HG02973 (cell line): ENCODE measurements around the gene NCCRP1.

Experiments
- ATAC-seq: cut with Tn5 transposase; IDR thresholded peaks from one replicate; pipeline ENCODE4 v1.9.1; 2021; ENCODE audit warnings: moderate library complexity; ENCODE audit not compliant: unreplicated experiment

NCCRP1 gene, protein sequence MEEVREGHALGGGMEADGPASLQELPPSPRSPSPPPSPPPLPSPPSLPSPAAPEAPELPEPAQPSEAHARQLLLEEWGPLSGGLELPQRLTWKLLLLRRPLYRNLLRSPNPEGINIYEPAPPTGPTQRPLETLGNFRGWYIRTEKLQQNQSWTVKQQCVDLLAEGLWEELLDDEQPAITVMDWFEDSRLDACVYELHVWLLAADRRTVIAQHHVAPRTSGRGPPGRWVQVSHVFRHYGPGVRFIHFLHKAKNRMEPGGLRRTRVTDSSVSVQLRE

DNA sequence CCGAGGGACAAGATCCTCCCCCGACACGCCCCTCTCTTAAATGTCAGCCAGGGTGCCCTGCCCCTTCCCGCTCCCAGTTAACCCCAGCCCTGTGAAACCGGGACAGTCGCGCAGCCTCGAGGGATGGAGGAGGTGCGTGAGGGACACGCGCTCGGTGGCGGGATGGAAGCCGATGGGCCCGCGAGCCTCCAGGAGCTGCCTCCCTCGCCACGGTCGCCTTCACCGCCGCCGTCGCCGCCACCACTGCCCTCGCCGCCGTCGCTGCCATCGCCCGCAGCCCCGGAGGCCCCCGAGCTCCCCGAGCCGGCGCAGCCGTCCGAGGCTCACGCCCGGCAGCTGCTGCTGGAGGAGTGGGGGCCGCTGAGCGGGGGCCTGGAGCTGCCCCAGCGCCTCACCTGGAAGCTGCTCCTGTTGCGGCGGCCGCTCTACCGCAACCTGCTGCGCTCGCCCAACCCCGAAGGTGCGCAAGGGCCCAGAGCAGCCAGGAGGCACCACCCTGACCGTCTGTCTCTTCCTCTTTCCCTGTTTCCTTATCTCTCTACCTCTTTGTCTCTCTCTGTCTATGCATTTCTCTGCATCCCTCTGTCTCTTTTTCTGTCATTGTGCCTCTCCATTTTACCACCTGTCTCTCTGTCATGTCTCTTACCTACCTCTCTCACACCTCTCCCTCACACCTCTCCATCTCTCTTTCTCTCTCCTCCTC is at the start of gene NCCRP1:
Gene NCCRP1, plus strand, starts transcription at position 105 of the 703 bp plus-strand sequence. Its CDS starts 19 bp downstream, at position 124.
- ATAC-seq, result no peak

DNA sequence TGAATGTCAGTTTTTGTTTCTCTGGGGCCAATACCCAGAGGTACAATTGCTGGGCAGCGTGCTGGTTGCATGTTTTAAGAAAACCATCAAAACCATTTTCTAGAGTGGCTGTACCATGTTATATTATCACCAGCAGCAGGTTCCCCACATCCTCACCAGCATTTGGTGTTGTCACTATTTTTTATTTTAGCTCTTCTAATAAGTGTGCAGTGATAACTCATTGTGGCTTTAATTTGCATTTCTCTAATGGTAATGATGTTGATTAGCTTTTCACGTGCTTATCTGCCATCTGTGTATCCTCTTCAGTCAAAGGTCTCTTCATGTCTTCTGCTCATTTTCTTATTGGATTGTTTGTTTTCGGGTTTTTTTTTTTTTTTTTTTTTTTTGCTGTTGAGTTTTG is 49.3 kb upstream of the NCCRP1 start:
- no peak for ATAC-seq

DNA sequence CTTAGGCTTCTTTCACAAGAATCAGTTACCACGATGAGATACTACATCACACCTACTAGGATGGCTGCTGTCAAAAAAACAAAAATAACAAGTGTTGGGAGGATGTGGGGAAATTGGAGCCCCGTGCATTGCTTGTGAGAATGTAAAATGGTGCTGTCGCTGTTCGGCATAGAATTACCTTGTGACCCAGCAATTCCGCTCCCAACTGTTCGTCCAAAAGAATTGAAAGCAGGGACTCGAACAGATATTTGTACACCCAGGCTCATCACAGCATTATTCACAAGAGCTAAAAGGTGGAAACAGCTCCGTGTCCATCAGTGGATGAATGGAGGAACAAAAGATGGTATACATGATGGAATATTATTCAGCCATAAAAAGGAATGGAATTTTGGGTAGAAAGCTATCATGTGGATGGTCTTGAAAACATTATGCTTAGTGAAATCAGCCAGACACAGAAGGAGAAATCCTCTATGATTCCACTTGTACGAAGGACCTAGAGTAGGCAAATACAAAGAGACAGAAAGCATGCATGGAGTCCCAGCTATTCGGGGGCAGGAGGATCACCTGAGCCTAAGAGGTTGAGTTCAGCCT is 47.7 kb upstream of the NCCRP1 start:
- no peak for ATAC-seq

DNA sequence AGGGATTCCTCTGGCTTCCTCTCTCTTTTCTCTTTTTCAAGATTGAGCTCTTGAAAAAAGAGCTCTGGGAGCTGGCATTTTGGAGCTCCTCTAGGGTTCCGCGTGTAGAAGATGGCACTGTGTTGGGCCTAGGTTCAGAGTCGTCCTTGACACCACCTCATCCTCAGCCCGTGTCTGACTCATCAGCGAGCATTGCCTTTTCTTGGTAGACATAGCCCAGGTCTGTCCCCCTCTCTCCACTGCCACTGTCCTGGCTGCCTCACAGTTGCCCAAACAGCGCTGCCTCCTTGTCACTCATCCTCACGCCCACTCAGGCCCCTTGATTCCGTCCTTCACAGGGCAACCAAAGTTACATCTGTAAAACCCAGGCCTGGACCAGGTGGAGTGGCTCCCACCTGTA is 46.5 kb upstream of the NCCRP1 start:
- no peak for ATAC-seq

DNA sequence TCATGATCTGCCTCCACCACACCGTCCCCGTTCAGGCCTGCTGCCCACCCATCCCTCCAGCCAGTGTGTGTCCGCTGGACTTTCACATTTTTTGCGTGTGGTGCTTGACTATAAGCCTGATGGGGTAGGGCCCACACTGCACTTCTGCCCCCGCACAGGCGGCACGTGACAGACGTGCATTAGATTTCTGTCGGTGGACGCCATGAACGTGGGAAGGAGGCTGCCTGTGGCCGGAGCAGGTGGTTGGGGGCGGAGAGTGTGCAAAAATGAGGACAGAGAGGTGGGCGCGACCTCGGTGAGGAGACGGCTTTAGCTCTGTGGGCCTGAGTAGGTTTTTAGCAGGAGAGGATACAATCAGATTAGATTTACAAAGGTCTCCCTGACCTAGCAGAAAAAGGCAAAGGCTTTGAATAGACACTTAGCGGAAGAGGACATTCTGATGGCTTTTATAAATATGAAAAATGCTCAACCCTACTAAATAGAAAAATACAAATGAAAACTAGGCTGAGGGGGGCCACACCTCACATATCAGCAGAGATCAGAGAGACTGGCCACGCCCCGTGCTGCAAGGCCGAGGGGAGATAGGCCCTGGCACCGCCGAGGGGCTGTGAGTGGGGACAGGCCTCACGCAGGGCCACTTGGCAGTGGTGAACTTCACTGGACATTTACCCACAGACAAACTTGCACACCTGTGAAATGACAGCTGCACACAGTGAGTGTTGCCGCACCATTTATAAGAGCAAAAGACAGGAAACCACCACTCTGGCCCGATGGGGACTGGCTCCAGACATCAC is 45.8 kb upstream of the NCCRP1 start:
- no peak for ATAC-seq

DNA sequence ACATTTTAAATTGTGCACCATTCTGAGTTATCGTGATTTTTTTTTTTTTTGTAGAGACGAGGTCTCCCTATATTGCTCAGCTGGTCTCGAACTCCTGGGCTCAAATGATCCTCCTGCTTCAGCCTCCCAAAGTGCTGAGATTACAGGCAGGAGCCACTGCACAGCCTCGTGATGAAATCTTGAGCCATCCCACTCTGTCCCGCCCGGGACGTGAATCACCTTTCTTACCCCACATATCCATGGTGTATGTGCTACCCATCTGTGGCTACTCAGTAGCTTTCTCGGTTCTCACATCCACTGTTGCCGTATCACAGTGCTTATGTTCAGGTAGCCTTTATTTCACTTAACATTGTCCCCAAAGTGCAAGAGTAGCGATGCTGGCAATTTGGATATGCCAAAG is 44.7 kb upstream of the NCCRP1 start:
- no peak for ATAC-seq

DNA sequence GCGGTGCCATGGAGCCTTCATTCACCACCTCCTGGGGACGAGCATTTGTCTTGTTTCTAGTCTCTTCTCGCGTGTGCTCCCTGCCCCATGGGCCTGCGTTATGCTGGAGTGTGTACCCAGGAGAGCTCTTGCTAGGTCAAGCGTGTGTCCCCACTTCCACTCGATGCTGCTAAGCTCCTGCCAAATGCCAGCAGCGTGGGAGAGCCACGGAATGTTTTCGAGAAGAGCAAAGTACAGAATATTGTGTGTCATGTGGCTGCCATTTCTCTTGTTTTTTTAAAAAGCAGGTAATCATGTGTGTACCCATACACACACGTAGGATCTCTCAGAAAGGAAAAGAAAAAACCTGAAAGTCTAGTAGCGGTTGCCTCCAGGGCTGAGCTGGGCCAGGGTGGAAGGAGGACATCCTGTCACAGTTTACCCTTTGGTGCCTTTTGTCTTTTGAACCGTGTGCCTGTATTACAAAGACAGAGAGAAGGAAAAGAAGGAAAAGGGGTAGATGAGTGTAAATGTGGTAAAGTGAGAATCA is 42.6 kb upstream of the NCCRP1 start:
- no peak for ATAC-seq

DNA sequence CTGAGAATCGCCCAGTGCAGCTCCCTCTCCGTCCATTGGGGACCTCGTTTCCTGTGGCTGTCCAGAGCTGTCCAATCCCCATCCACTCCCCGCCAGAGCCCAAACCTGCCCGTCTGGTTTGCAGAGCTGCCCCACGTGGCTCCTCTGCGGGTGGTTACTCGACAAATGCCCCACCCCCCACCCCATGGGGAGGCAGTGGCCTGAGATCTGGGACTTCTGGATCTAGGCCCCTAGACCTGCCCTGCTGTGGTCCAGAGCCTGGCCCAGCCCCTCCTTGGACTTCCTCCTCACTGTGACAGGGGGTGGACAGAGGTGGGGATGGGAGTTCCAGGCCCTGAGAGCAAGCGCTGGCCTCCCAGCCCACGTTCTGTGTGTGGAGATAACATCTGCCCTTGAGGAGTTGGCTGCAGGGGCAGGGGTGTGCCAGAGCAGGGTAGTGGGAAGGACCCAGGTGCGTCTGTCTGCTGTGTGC is 42.1 kb upstream of the NCCRP1 start:
- no peak for ATAC-seq

DNA sequence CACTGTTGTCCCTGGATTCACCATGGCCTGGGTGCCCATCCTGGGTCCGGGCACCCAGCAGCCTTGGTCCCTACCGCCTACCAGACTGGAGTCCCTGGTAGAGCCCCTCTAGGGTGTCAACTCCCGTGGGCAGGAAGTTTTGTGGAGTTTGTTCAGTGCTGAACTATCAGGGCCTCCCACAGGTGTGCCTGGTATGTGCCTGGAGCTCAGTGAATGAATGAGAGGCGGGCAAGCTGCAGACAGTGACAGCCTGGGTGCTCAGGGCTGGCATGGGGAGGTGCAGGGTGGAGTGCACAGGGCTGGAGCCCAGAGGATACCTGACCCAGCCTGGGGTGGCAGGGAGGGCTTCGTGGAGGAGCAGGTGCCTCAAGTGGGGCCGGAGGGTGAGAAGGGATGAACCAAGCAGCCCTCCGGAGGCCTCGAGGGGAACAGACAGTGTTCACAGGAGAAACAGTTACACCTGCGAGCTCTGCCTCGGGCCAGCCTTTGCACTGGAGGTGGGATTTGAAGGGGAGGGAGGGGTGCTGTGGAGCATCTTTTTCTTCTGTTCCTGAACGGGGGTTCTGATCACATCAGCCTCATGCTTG is 41.6 kb upstream of the NCCRP1 start:
- no peak for ATAC-seq

DNA sequence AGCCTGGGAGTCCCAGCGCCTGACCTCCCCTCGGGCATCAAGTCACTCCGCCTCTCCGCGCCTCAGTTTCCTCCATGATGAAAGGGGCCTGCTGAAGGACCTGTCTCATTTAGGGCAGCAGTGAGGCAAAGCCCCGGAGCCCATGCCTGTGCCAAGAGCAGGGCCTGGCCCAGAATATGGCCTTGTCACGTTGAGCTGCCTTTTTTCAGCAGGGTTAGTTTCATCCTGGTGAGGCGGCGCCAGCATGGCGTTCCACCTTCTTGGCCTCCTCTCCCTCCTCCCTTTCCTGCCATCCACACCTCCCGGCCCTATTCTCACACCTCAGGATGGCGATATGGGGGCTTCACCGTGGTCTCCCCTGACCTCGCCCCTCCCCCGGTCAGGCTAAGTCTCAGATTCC is 41.0 kb upstream of the NCCRP1 start:
- no peak for ATAC-seq

DNA sequence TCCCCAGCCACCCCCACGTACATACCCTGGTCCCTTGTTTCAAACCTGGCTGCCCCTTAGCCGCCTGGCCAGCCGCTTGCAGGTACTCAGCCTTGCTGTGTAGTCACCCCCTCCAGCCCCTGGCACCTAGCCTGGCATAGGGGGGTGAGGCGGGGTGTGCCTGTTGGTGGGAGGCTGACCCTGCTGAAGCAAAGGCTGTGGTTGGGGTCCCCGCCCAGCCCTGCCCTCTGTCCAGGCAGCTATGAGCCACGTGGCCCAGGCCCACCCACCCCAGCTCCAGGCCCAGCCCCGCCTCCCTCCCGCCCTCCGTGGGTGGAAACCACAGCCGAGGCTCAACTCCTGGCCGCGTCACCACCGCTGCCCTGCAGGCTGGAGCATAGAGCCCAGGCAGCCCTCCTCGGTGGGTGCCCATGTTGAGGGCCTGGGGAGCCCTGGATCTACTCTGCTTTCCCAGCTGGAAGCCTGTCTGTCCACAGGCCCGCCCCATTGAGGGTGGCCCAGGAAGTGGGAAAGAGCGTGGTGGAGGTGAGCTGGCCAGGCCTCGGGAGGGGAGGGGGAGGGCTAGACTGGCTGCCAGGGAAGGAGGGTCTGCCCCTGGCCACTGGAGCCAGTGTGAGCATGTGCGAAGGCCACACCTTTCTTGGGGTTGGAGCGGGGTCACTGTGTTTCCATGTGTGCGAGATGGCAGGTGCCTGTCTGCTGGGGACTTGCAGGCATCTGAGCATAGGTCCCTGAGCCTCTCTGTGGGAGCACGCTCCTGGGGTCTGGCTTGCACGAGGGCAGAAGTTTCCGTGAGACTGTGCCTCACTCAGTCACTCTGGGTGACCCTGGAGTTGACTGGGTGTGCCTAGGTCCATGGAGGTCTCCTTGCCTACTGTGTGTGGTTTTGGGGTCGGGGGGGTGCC is 40.2 kb upstream of the NCCRP1 start:
- no peak for ATAC-seq

DNA sequence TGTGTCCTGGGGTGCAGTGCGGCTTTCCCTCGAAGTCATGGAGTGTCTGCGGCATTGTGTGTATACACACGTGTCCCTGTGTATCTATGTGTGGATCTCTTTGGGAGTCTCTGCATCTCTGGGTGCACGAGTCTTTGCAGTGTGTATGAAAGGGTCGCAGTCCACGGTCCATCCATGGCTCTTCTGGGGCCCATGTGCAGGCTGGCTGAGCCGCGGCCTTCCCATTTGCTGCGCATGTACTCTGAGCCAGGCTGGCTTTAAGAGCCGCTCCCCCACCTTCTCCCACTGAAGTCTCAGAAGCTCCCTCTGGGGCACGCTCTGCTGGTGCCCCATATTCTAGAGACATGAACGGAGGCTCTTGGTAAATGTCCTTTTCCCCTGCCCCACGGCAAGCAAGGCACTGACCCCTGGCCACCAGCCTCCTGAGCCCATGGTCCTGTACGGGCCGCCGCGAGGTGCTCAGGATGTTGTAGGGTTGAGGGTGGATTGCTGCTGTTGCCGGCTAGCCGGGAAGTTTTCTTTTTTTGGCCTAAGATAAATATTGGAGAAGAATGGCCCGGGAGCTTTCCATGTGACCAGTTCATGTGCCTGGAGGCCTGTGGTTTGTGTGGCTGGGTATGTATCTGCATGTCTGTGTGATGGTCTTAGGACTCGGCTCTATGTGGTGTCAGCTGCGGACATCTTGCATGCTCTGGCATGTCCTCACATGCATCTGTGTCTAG is 39.3 kb upstream of the NCCRP1 start:
- no peak for ATAC-seq

DNA sequence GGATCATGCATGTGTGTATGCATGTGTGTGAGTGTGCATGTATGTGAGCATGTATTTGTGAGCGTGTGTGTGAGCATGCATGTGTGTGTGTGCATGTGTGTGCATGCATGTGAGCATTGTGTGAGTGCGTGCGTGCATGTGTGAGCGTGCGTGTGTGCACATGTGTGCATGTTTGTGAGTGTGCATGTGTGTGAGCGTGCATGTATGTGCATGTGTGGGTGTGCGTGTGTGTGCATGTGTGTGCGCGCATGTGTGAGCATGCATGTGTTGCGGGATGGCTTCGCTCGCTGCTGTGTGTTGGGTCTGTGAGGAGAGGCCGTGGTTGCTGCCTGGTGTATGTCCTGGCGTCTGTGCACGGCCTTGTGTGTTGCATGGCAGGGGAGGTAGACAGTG is 38.8 kb upstream of the NCCRP1 start:
- no peak for ATAC-seq

DNA sequence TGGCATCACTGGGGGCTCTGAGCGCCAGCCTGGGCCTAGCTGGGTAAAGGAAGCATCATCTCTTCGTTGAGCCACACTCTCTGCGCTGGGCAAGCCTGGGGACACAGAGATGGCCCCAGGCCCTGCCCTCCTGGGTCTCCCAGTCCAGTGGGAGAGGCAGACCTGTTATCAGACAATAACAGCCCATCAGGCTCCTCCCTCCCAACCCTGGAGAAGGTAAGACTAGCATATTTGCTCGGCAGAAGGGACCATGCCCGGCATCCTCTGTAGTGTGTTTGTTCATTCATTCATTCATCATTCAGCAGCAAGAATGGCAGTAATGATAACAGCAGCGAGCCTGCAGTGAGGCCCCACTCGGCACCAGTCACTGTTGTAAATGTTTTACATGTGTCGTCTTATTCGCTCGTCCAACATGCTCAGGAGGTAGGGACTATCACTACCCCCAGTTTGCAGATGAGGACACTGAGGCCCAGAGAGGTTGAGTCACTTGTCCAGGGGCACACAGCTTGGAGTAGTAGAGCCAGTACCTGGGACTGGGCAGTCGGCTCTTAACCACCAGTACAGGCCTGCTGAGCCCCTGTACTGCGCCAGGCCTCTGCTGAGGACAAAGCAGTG is 38.0 kb upstream of the NCCRP1 start:
- no peak for ATAC-seq

DNA sequence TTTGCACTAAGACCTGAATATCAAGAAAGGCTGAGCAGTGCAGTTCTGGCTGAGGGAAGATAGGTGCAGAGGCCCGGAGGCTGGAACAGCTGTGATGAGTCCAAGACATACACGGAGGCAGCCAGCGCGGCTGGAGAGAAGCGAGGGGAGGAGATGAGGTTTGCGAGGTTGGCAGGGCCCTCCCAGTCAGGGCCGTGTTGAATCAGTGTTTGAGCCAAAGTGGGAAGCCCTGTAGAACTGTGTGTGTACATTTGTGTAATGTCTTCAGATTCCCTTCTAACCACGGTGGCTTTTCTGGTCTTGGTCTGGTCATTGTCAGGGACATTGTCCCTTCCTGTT is 36.3 kb upstream of the NCCRP1 start:
- no peak for ATAC-seq

DNA sequence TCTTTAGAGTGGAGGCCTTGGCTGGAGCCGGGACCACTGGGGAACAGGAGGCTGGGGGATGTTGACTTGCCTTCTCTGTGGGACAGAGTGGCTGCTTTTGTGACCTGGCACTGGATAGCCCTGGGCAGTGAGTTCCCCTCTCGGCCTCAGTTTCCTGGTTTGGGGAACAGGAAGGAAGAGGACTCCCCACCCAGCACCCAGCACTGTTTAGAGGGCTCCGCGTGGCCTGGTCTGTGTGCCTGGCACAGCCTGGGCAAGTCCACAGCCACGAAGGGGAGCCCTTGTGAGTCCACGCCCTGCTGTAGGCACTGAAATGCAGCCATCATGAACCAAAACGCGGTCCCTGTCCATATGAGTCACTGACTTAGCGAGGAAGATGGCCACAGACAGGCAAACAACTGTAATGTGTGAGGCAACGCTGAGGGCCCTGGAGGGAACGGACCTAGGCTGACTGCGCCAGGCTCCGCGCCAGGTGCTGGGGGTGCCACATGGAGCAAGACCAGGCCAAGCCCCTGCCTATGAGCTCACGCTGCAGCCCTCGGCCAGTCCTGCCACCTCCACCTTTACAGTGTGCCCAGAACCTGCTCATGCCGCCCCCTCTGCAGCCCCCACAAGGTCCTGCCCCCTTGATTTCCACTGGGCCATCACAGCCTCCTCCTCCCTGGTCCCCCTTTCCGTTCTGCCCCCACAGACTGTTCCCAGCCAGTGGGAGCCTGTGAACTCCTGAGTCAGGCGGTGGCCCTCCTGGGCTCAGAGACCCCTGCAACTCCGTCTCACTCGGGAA is 35.7 kb upstream of the NCCRP1 start:
- no peak for ATAC-seq

DNA sequence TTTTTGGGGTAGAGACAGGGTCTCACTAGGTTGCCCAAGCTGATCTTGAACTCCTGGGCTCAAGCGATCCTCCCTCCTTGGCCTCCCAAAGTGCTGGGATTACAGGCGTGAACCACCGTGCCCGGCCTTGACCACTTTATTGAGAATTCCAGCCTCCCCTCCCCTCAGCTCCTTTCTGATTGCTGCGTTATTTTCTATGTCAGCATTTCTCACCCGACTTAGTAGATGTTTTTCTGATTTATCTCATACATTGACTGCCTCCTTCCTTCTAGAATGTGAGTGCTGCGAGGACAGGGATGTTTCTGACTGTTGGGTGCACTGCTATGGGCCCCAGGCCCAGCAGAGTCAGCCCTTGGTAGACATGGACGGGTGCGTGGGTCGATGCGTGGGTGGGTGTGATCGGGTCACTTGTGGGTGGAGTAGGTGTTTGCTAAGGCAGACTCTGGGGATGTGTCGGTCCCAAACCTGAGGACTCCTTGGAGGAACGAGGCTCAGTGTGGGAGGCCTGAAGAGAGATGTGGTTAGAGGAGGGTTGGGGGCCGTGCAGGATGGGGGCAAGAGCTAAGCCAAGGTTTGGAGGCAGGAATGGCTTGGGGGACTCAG is 34.2 kb upstream of the NCCRP1 start:
- no peak for ATAC-seq

DNA sequence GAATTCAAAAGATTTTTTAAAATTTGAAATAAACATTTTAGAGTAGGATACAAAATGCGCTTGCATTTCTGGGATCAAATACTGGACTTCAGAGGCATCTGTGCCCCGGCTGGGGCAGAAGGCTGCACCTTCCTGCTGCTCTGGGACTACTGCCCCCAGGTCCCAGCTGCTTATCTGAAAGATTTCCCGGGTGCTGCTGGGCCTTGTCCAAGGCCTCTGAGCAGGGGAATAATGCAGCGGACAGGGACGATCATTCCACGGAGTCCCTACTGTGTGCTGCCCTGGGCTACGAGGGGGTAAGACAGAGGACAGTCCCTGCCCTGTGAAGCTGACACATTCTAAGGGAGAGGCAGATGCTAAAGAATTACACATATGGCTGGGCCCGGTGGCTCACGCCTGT is 33.1 kb upstream of the NCCRP1 start:
- ATAC-seq, result no peak
